OCI-LY3 (cell line): ENCODE data around the gene TAGLN2.

Experiments used
- H2AFZ ChIP-seq: fragments of 200-600, 300-600 bp; shearing (Covaris generic); 2 replicates; pipeline ENCODE4 v1.6.0; 2014; ENCODE audit warnings: antibody characterized with exemption, low read depth, low read length
- H3K27ac ChIP-seq: fragments of 200-600, 300-600 bp; sonication (generic); 2 replicates; pipeline ENCODE4 v1.5.1; 2014; ENCODE audit warnings: mild to moderate bottlenecking, low read length, moderate library complexity, mixed read lengths
- H3K27me3 ChIP-seq: fragments of 200-600, 300-600 bp; sonication (generic); 2 replicates; pipeline ENCODE4 v1.6.1; 2014; ENCODE audit warnings: low read depth, low read length, mixed read lengths
- H3K36me3 ChIP-seq: fragments of 200-600, 300-600 bp; sonication (generic); replicated peaks from 2 replicates; pipeline ENCODE3; 2014; ENCODE audit warnings: low read depth, low read length, mixed read lengths
- H3K4me1 ChIP-seq: fragments of 300-600, 200-600 bp; sonication (generic); 2 replicates; pipeline ENCODE4 v1.6.1; 2014; ENCODE audit warnings: low read length, mixed read lengths
- H3K4me2 ChIP-seq: fragments of 200-600, 300-600 bp; sonication (generic); 2 replicates; pipeline ENCODE4 v1.6.1; 2014; ENCODE audit warnings: low read length, mixed read lengths
- H3K4me3 ChIP-seq: fragments of 300-600, 200-600 bp; sonication (generic); 2 replicates; pipeline ENCODE4 v1.5.1; 2014; ENCODE audit warnings: antibody characterized with exemption, mild to moderate bottlenecking, low read length, moderate library complexity
- H3K79me2 ChIP-seq: fragments of 300-600, 200-600 bp; shearing (Covaris generic); 2 replicates; pipeline ENCODE4 v1.6.1; 2014; ENCODE audit warnings: mild to moderate bottlenecking, low read length, mixed read lengths
- H3K9ac ChIP-seq: fragments of 300-600, 200-600 bp; shearing (Covaris generic); 2 replicates; pipeline ENCODE4 v1.6.0; 2014; ENCODE audit warnings: mild to moderate bottlenecking, low read length, moderate library complexity
- H3K9me3 ChIP-seq: fragments of 200-600, 300-600 bp; shearing (Covaris generic); 2 replicates; pipeline ENCODE4 v1.6.1; 2014; ENCODE audit warnings: low read length, mixed read lengths; ENCODE audit not compliant: insufficient read depth
- H4K20me1 ChIP-seq: fragments of 200-600, 300-600 bp; sonication (generic); 2 replicates; pipeline ENCODE4 v1.6.1; 2016; ENCODE audit warnings: low read length, mixed read lengths; ENCODE audit not compliant: insufficient read depth
- EZH2phosphoT487 ChIP-seq: fragments of 200-600 bp; shearing (Covaris generic); IDR thresholded peaks from 2 replicates; pipeline ENCODE4 v1.6.1; 2018; ENCODE audit warnings: antibody characterized with exemption, mixed run types, low read depth
- TF ChIP-seq, protein P1 (sequence below): fragments of 200-600, 300-600 bp; sonication (generic); IDR thresholded peaks from 2 replicates; pipeline ENCODE4 v1.5.1; 2014; ENCODE audit warnings: antibody characterized with exemption, low read length, low read depth

TAGLN2 gene

DNA sequence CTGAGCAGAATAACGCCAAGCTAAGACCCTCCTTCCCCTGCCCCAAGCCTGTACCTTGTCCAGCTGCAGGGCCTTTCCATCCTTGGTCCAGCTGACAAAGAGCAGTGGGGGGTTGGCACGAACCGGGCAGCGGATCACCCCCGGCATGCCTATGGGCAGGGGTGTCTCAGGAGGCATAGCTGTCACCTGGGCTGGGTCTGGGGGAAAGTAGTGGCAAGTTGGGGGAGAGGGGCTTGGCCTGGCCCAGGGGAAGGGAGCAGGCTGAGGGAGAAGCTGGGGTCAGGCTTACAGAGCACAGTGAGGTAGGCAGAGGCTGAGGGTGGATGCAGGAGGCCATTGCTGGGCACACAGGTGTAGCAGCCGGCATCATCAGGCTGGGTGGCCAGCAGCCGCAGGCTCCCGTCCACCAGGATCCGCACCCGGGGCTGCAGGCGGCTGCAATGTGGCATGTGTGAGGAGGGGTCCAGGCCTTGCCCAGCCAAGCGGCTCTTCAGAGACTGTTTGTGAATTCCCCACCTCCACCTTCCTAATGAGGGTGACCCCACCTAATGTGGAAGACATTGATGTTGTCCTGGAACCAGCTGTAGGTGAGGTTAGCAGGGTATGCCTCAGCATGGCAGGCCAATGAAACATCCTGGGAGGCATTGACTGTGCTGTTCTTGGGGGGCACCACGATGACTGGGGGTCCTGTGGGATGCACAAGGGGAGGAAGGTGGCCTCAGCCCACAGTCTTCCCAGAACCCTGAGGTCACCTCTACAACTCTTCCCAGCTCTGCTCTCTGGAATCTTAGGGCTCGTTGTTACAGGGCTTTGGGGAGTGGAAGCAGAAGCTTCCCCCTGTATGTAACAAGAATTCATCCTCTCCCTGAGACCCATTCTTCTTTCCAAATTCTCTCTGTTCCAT, 9.1 kb upstream of the TAGLN2 start:
- Histone ChIP-seq H3K79me2 (no peaks in the 10 kb centered on the region), H3K36me3 (no peaks in the 10 kb centered on the region), H2AFZ (no peak overlapping the region), H3K9me3 (no peaks in the 10 kb centered on the region), H3K9ac (no peak overlapping the region), H4K20me1 (peaks cover 5% of the 10 kb centered on the region), H3K27me3 (peaks cover 10% of the 10 kb centered on the region; the same call in 1 of the 2 replicates), H3K27ac (no peak overlapping the region), H3K4me1 (peaks cover 67% of the 10 kb centered on the region), H3K4me2 (no peak overlapping the region), H3K4me3 (no peak overlapping the region)
- no peak for TF ChIP-seq EZH2phosphoT487
- TF ChIP-seq, protein P1, sequence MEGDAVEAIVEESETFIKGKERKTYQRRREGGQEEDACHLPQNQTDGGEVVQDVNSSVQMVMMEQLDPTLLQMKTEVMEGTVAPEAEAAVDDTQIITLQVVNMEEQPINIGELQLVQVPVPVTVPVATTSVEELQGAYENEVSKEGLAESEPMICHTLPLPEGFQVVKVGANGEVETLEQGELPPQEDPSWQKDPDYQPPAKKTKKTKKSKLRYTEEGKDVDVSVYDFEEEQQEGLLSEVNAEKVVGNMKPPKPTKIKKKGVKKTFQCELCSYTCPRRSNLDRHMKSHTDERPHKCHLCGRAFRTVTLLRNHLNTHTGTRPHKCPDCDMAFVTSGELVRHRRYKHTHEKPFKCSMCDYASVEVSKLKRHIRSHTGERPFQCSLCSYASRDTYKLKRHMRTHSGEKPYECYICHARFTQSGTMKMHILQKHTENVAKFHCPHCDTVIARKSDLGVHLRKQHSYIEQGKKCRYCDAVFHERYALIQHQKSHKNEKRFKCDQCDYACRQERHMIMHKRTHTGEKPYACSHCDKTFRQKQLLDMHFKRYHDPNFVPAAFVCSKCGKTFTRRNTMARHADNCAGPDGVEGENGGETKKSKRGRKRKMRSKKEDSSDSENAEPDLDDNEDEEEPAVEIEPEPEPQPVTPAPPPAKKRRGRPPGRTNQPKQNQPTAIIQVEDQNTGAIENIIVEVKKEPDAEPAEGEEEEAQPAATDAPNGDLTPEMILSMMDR = no peak

DNA sequence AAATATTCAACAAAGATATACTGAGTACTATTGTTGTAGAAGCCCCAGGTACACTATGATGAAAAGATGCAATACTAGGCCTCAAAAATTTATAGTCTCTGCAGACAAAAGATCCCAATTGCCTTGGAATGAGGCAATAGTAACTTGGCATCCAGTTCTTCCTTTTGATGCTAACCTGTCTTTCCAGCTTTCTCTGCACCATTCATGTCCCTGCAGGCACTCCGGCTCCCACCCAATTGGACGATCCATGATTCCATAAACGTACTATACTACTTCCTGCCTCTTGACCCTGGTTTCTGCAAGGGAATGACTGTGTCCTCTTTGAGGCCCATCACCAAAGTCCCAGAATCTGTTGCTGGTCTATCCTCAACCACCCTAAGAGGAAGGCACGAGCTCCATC, 8.0 kb upstream of the TAGLN2 start:
- Histone ChIP-seq H3K27ac (no peak overlapping the region), H3K9me3 (no peaks in the 10 kb centered on the region), H3K9ac (no peak overlapping the region), H3K27me3 (0 out of 2 replicates have a peak, but pooled peaks cover 6% of the 10 kb centered on the region), H4K20me1 (peaks cover 5% of the 10 kb centered on the region), H2AFZ (no peak overlapping the region), H3K4me3 (no peak overlapping the region), H3K4me1 (peaks cover 65% of the 10 kb centered on the region), H3K36me3 (no peaks in the 10 kb centered on the region), H3K79me2 (no peaks in the 10 kb centered on the region), H3K4me2 (no peak overlapping the region)
- TF ChIP-seq, protein P1 = no peak
- no peak for TF ChIP-seq EZH2phosphoT487

DNA sequence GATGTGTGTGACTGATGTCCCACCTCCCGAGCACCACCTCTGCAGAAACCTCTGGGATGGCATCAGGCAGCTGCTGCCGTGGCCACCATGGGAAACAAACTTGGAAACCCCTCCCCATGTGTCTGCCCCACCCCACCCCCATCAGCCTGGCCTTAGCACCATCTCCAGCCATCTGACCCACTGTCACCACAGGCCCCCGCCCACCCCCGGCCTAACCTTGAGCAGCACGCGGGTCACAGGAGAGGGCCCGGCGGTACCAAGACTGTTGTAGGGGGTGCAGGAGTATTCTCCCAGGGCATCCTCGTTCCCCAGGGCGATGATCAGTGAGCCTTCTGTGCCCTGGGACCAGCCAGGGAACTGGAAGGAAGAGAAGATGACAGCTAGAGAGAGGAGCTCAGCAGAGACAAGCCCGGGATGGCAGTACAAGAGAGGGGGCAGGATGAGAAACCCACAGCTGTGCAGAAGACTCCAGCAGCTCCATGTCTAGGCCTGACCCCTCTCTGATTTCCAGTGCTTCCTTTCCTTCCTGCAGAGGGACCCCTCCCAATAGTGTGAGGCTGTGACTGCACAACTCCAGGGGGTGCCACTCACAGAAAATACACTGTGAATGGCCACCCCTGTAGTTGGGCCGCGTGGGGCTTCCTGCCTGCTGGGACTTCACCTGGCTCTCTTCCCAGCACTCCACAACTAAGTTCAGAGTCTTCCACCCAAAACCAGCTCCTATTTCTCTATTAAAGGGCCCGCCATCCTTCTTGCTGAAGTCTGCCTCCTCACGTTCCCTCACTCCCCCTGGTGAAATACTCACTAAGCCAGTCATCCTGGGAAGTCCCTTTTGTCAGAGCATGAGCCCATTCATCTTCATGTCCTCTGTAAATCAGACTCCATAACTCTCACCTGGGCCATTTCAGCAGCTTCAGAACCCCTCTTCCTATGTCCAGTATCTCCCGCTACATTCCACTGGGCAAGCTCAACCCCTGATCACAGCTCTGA, 7.3 kb upstream of the TAGLN2 start:
- H3K4me1 ChIP-seq = peaks cover 65% of the 10 kb centered on the region
- no peak overlapping the region for H2AFZ ChIP-seq
- H3K9me3 ChIP-seq = no peaks in the 10 kb centered on the region
- no peak overlapping the region for H3K4me3 ChIP-seq
- 0 out of 2 replicates have a peak, but pooled peaks cover 2% of the 10 kb centered on the region for H3K27me3 ChIP-seq
- peak overlapping the region; percentile 18; the same call in 1 of the 2 replicates for H3K4me2 ChIP-seq
- H3K79me2 ChIP-seq = no peaks in the 10 kb centered on the region
- H4K20me1 ChIP-seq = peaks cover 5% of the 10 kb centered on the region
- H3K9ac ChIP-seq = no peak overlapping the region
- TF ChIP-seq EZH2phosphoT487 = no peak
- TF ChIP-seq, protein P1 = no peak
- no peak overlapping the region for H3K27ac ChIP-seq
- no peaks in the 10 kb centered on the region for H3K36me3 ChIP-seq
